H1 (cell line): ENCODE data around the gene DOCK6. TPM values are rescaled to one million over a fixed set of nuclear protein-coding genes. Genes with fewer than 3 reads are reported as not detected.

Experiments
- CTCF ChIA-PET: fragments of 300-600 bp; sonication (Branson Sonifier 250); formaldehyde crosslinking; loops from one replicate; lab custom pipeline; 2021; ENCODE audit not compliant: partially characterized antibody; lab: Charles Lee
- POLR2A ChIA-PET: fragments of 300-600 bp; sonication (Branson Sonifier 250); formaldehyde crosslinking; loops from one replicate; lab custom pipeline; 2021; ENCODE audit warnings: inconsistent platforms; ENCODE audit not compliant: partially characterized antibody; lab: Charles Lee
- DNase-seq, 2 experiments: peaks; one replicate each; pipeline versions ENCODE4 v3.0.0 to v3.0.0-alpha.2; 2010 to 2022; ENCODE audit warnings: low spot score in 2 of 2, low read depth in 1 of 2, mixed read lengths in 1 of 2
- FAIRE-seq: peaks from 2 replicates; lab custom pipeline; 2011; peaks lifted over from hg19 to GRCh38; lab: Jason Lieb, UNC
- H2AFZ ChIP-seq: 2 replicates; pipeline ENCODE4 v1.8.1; 2012; ENCODE audit warnings: low read length, inconsistent platforms
- H2AK5ac ChIP-seq: 2 replicates; pipeline ENCODE4 v1.6.1; 2013; ENCODE audit warnings: low read depth, low read length
- H2BK120ac ChIP-seq: replicated peaks from 2 replicates; pipeline ENCODE3; 2013; ENCODE audit warnings: low read depth, low read length, inconsistent platforms
- H2BK12ac ChIP-seq: 2 replicates; pipeline ENCODE4 v1.6.1; 2013; ENCODE audit warnings: low read depth, low read length
- H2BK15ac ChIP-seq: 2 replicates; pipeline ENCODE4 v1.6.1; 2013; ENCODE audit warnings: low read length
- H2BK20ac ChIP-seq: 2 replicates; pipeline ENCODE4 v1.6.1; 2013; ENCODE audit warnings: low read length
- H2BK5ac ChIP-seq: 2 replicates; pipeline ENCODE4 v1.6.1; 2013; ENCODE audit warnings: low read depth, low read length
- H3K14ac ChIP-seq: 2 replicates; pipeline ENCODE4 v1.6.1; 2013; ENCODE audit warnings: inconsistent platforms; ENCODE audit not compliant: insufficient read length
- H3K18ac ChIP-seq: 2 replicates; pipeline ENCODE4 v1.6.1; 2013; ENCODE audit warnings: low read length; ENCODE audit errors: extremely low read depth
- H3K23ac ChIP-seq: 2 replicates; pipeline ENCODE4 v1.6.1; 2013; ENCODE audit warnings: inconsistent platforms; ENCODE audit not compliant: insufficient read length
- H3K23me2 ChIP-seq: 2 replicates; pipeline ENCODE4 v1.6.1; 2013; ENCODE audit warnings: low read depth, low read length
- H3K27ac ChIP-seq: 2 replicates; pipeline ENCODE4 v1.6.1; 2011; ENCODE audit warnings: low read depth, low read length, inconsistent platforms
- H3K27me3 ChIP-seq, 4 experiments: replicated peaks in 1 of 4; 1 replicate in 1 of 4; 2 replicates in 3 of 4; pipeline versions ENCODE4 v1.6.1 to v1.8.1; 2011 to 2013; ENCODE audit warnings: low read length in 3 of 4, mild to moderate bottlenecking in 3 of 4, inconsistent platforms in 2 of 4, mixed read lengths in 2 of 4, moderate library complexity in 1 of 4; ENCODE audit not compliant: control insufficient read depth in 3 of 4, insufficient read depth in 3 of 4; ENCODE audit errors: extremely low read depth in 1 of 4
- H3K36me3 ChIP-seq, 4 experiments: 2 replicates each; pipeline versions ENCODE4 v1.6.1 to v1.8.1; 2011 to 2013; ENCODE audit warnings: mild to moderate bottlenecking in 4 of 4, low read length in 3 of 4, moderate library complexity in 2 of 4, control low read depth in 1 of 4, inconsistent platforms in 1 of 4; ENCODE audit not compliant: insufficient read depth in 4 of 4, control insufficient read depth in 2 of 4
- H3K4ac ChIP-seq: replicated peaks from 2 replicates; pipeline ENCODE3; 2013; ENCODE audit warnings: low read length, low read depth, mixed read lengths, inconsistent platforms; ENCODE audit not compliant: insufficient read length
- H3K4me1 ChIP-seq, 4 experiments: replicated peaks in 1 of 4; 1 replicate in 1 of 4; 2 replicates in 3 of 4; pipeline versions ENCODE4 v1.6.1 to v1.8.1; 2011 to 2013; ENCODE audit warnings: low read length in 3 of 4, inconsistent platforms in 2 of 4, mixed read lengths in 1 of 4; ENCODE audit not compliant: insufficient read depth in 4 of 4, control insufficient read depth in 3 of 4
- H3K4me2 ChIP-seq, 2 experiments: 2 replicates each; pipeline versions ENCODE4 v1.6.1 to v1.8.1; 2011 to 2013; ENCODE audit warnings: low read depth in 2 of 2, low read length in 2 of 2, control low read depth in 1 of 2, inconsistent platforms in 1 of 2, mild to moderate bottlenecking in 1 of 2; ENCODE audit not compliant: insufficient read depth in 1 of 2
- H3K4me3 ChIP-seq, 4 experiments: fragments of 200-600, 300-600 bp in 1 of 4; sonication (generic), shearing (Covaris generic), sonication (Bioruptor Twin) in 1 of 4; 2 replicates each; pipeline versions ENCODE4 v1.5.1 to v1.8.1; 2011 to 2016; ENCODE audit warnings: low read length in 4 of 4, low read depth in 3 of 4, control low read depth in 2 of 4, inconsistent platforms in 2 of 4, mild to moderate bottlenecking in 2 of 4, mixed read lengths in 1 of 4, moderate library complexity in 1 of 4; ENCODE audit not compliant: insufficient read depth in 2 of 4; ENCODE audit errors: extremely low read depth in 1 of 4
- H3K56ac ChIP-seq: replicated peaks from 2 replicates; pipeline ENCODE3; 2013; ENCODE audit warnings: low read depth, mild to moderate bottlenecking, mixed read lengths, low read length, inconsistent platforms; ENCODE audit not compliant: insufficient read length
- H3K79me1 ChIP-seq: 2 replicates; pipeline ENCODE4 v1.6.1; 2013; ENCODE audit warnings: low read depth, low read length, control low read depth
- H3K79me2 ChIP-seq, 2 experiments: 2 replicates each; pipeline versions ENCODE4 v1.6.1 to v1.8.1; 2012 to 2013; ENCODE audit warnings: low read length in 2 of 2, mild to moderate bottlenecking in 2 of 2, inconsistent platforms in 1 of 2; ENCODE audit not compliant: insufficient read depth in 2 of 2, control insufficient read depth in 1 of 2
- H3K9ac ChIP-seq, 4 experiments: replicated peaks in 1 of 4; 1 replicate in 1 of 4; 2 replicates in 3 of 4; pipeline versions ENCODE4 v1.6.1 to v1.8.1; 2011 to 2013; ENCODE audit warnings: low read depth in 3 of 4, low read length in 3 of 4, control low read depth in 2 of 4, mild to moderate bottlenecking in 2 of 4, moderate library complexity in 2 of 4, inconsistent platforms in 1 of 4; ENCODE audit errors: extremely low read depth in 1 of 4
- H3K9me3 ChIP-seq, 2 experiments: 2 replicates each; pipeline versions ENCODE4 v1.6.1 to v1.8.1; 2012 to 2013; ENCODE audit warnings: mild to moderate bottlenecking in 2 of 2, moderate library complexity in 2 of 2, control low read depth in 1 of 2, inconsistent platforms in 1 of 2, low read depth in 1 of 2, low read length in 1 of 2, mixed read lengths in 1 of 2; ENCODE audit not compliant: insufficient read depth in 2 of 2
- H4K20me1 ChIP-seq, 2 experiments: replicated peaks in 1 of 2; 2 replicates each; pipeline versions ENCODE3 to v1.8.1; 2011 to 2013; ENCODE audit warnings: inconsistent platforms in 2 of 2, low read length in 2 of 2, mild to moderate bottlenecking in 1 of 2; ENCODE audit not compliant: insufficient read depth in 2 of 2, control insufficient read depth in 1 of 2
- H4K5ac ChIP-seq: 2 replicates; pipeline ENCODE4 v1.6.1; 2013; ENCODE audit warnings: low read length, low read depth, mixed read lengths, inconsistent platforms; ENCODE audit not compliant: insufficient read length
- H4K8ac ChIP-seq: 2 replicates; pipeline ENCODE4 v1.8.0; 2013; ENCODE audit warnings: mild to moderate bottlenecking, moderate library complexity, low read length, inconsistent platforms; ENCODE audit not compliant: insufficient read depth; ENCODE audit errors: extremely low read depth
- H4K91ac ChIP-seq: replicated peaks from 2 replicates; pipeline ENCODE3; 2013; ENCODE audit warnings: low read length, mixed read lengths, inconsistent platforms; ENCODE audit not compliant: insufficient read length
- BRCA1 ChIP-seq: IDR thresholded peaks from 2 replicates; pipeline ENCODE4 v1.6.1; 2012; ENCODE audit warnings: low read depth, low read length, improper control_type of control experiment
- CBX8 ChIP-seq: fragments of 300-800, 300-1000 bp; sonication (generic); IDR thresholded peaks from 2 replicates; pipeline ENCODE4 v1.7.1; 2016; ENCODE audit warnings: low read depth, low read length, borderline replicate concordance
- EZH2 ChIP-seq: fragments of 200-600 bp; sonication (generic); IDR thresholded peaks from 2 replicates; pipeline ENCODE4 v1.7.1; 2012; ENCODE audit warnings: low read depth, mild to moderate bottlenecking, moderate library complexity, low read length, inconsistent platforms; ENCODE audit not compliant: severe bottlenecking
- RNF2 ChIP-seq: fragments of 200-900, 300-1000 bp; sonication (generic); IDR thresholded peaks from 2 replicates; pipeline ENCODE4 v1.7.1; 2016; ENCODE audit warnings: borderline replicate concordance, low read depth, mild to moderate bottlenecking, antibody characterized with exemption, low read length; ENCODE audit not compliant: poor library complexity, severe bottlenecking; ENCODE audit errors: missing control alignments
- SIN3A ChIP-seq, 2 experiments: IDR thresholded peaks in 1 of 2; conservative IDR thresholded peaks in 1 of 2; 2 replicates each; pipeline ENCODE4 v1.6.1; 2011 to 2012; ENCODE audit warnings: low read length in 2 of 2, improper control_type of control experiment in 1 of 2, low read depth in 1 of 2, mild to moderate bottlenecking in 1 of 2
- SRF ChIP-seq: IDR thresholded peaks from 2 replicates; pipeline ENCODE4 v1.6.1; 2011; ENCODE audit warnings: mild to moderate bottlenecking, low read depth, low read length, moderate library complexity
- WGBS, 2 experiments: shearing (Covaris generic) in 1 of 2; methylation state at CpG; one replicate each; pipeline versions ENCODE4 v1.1.6 to v1.1.7; 2013 to 2015; ENCODE audit warnings: low lambda C conversion rate in 2 of 2, mixed read lengths in 2 of 2, inconsistent platforms in 1 of 2, low coverage in 1 of 2, missing lambda C conversion rate in 1 of 2; ENCODE audit not compliant: insufficient replicate concordance in 2 of 2, insufficient coverage in 1 of 2, insufficient read length in 1 of 2; ENCODE audit errors: extremely low coverage in 1 of 2, missing lambda C conversion rate in 1 of 2; 5-methylcytosine and 5-hydroxymethylcytosine counted together
- polyA plus RNA-seq, 7 experiments: library from polyadenylated mRNA; depleted of rRNA in 3 of 7; stranded (reverse) in 5 of 7; unstranded in 2 of 7; fragments of >200 nt in 5 of 7; fragments of 200-250 nt in 2 of 7; gene quantifications; 1 replicate in 5 of 7; 2 replicates in 1 of 7; 4 replicates in 1 of 7; pipeline versions ENCODE4 v1.2.1 to v1.2.3, GENCODE V29; 2011 to 2013; ENCODE audit warnings: missing spikeins in 2 of 7, mixed read lengths in 2 of 7
- total RNA-seq: library from RNA; stranded (reverse); fragmentation: NEBNext Ultra II Directional; extraction: Animal tissue kit (Norgen Biotek cat#: 25700); gene quantifications from 2 replicates; pipeline ENCODE4 v1.2.1, GENCODE V29; 2021

Gene DOCK6
- total and polyA plus RNA-seq, 2 of the 8 experiments (the other 6 are each of a cell fraction or from before 2014, with no cell fraction given), result 25.5 to 54.7 TPM

DNA sequence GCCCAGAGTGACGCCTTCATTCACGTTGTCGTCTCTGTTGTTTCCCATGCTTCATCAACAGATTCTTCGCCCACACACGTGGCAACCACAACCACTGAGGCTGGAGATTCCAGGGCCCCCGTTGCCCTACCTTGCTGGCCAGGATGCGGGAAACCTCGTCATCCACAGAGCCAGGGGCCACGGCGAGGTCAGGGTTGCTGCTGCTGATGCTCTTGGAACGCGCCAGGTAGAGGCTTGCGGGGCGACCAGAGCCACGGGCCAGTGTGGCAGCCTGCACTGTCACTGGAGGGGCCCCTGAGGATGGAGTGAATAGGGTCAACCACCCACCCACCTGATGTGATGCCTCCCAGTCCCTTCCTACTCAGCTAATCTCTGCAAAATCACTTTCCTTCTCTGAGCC, 29.3 kb downstream of the DOCK6 start:
- H3K36me3 ChIP-seq, result peaks cover 0 to 13% (median 8%) of the 10 kb centered on the region in 4 experiments; a peak in 5 of 8 replicates
- no peaks in the 10 kb centered on the region for H3K4me1 ChIP-seq
- no peak for FAIRE-seq
- WGBS, 2 experiments, result 91% methylated on average over 15 of the region's 15 CpGs; no CpG with 5 or more reads in 1 of the 2 experiments
- H3K14ac ChIP-seq, result no peak overlapping the region
- H2BK20ac ChIP-seq, result no peak overlapping the region
- no peak overlapping the region for H3K27ac ChIP-seq
- CTCF ChIA-PET, result interaction anchor here (0.5 to 2.1 kb wide), 2 partner anchors 11 to 121 kb away, joined by 3 to 6 read pairs; no protein-coding TSS in a partner anchor
- H3K9me3 ChIP-seq, result no peaks in the 10 kb centered on the region
- no peak overlapping the region for H2AK5ac ChIP-seq
- no peak overlapping the region for H3K4ac ChIP-seq
- H4K8ac ChIP-seq, result no peak overlapping the region
- no peak overlapping the region for H2BK120ac ChIP-seq
- H3K4me3 ChIP-seq, result no peak overlapping the region
- no peak for DNase-seq
- H2BK12ac ChIP-seq, result no peak overlapping the region
- no peak overlapping the region for H3K9ac ChIP-seq
- H2AFZ ChIP-seq, result no peak overlapping the region
- TF ChIP-seq RNF2 (no peak), SIN3A (conservative IDR thresholded peaks at IDR 0.05 in 1 of 2, IDR thresholded peaks at IDR 0.05 in 1 of 2; ENCODE audit: low read depth in 1 of 2, low read length in 2 of 2) (no peak), CBX8 (no peak), EZH2 (no peak), SRF (no peak), BRCA1 (no peak)
- TF ChIP-seq, all 59 proteins: peak for 0
- H3K56ac ChIP-seq, result no peak overlapping the region
- no peak overlapping the region for H3K18ac ChIP-seq
- POLR2A ChIA-PET, result no interaction called here
- no peak overlapping the region for H4K5ac ChIP-seq
- H3K23ac ChIP-seq, result no peak overlapping the region
- no peak overlapping the region for H2BK15ac ChIP-seq
- no peaks in the 10 kb centered on the region for H3K79me1 ChIP-seq
- H3K27me3 ChIP-seq, result no peaks in the 10 kb centered on the region
- H4K20me1 ChIP-seq, result peaks cover 5 to 6% of the 10 kb centered on the region in 2 experiments
- no peak overlapping the region for H4K91ac ChIP-seq
- no peak overlapping the region for H3K4me2 ChIP-seq
- no peak overlapping the region for H2BK5ac ChIP-seq
- H3K79me2 ChIP-seq, result no peaks in the 10 kb centered on the region
- H3K23me2 ChIP-seq, result no peaks in the 10 kb centered on the region
